Measurements from ENCODE around the gene RNF5.
"Not testable (repeated sequence)": the region's sequence is repeated elsewhere in the genome, so short reads cannot be mapped to it uniquely, and the experiment has no call there.

The RNF5 gene

DNA sequence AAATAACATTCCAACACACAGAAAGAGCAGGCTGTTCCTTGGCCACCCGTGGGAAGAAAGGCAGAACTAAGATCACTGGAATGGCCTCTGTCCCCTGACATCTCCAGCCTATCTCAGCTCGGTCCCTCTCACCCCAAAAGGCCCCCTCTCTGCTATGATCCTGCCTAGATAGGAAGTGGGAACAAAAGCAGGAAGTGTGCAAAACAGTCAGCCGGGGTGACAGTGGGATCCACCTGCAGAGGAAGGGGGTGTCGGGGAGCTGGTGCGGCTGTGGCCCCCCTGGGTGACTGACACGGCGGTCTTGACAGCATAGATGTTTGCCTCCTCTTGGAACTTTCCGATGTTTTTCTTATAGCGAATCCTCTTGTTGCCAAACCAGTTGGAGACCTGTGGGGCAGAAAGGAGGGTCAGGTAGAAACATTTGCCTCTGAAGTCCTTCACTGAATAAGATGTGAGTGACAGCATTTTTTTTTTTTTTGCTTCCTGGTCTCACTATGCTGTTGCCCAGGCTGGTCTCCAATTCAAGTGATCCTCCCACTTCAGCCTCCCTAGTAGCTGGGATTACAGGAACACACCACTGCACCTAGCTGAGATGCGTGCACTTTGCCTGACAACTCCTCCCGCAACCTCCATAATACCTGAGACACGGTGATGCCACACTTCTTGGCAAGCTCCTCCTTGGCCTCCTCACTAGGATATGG, 9.0 kb downstream of the RNF5 start:
- ChIA-PET POLR2A (interaction anchor here (11.7 kb wide), 1 partner anchor 9 kb away, joined by 153 read pairs; the partner anchor contains the start of genes AGPAT1 and RNF5), CTCF (no interaction called here)
- DNase-seq (ENCODE audit: extremely low spot score): no peak
- no peak for TF ChIP-seq CTBP1 (IDR thresholded peaks at IDR 0.05; ENCODE audit: borderline replicate concordance)
- TF ChIP-seq ELF4 (IDR thresholded peaks at IDR 0.05): no peak
- TF ChIP-seq FOXM1 (IDR thresholded peaks at IDR 0.05; ENCODE audit: borderline replicate concordance): no peak
- no peak for TF ChIP-seq HDGF (IDR thresholded peaks at IDR 0.05; ENCODE audit: borderline replicate concordance)
- no peak for TF ChIP-seq NFRKB (IDR thresholded peaks at IDR 0.05)
- TF ChIP-seq, protein P1, sequence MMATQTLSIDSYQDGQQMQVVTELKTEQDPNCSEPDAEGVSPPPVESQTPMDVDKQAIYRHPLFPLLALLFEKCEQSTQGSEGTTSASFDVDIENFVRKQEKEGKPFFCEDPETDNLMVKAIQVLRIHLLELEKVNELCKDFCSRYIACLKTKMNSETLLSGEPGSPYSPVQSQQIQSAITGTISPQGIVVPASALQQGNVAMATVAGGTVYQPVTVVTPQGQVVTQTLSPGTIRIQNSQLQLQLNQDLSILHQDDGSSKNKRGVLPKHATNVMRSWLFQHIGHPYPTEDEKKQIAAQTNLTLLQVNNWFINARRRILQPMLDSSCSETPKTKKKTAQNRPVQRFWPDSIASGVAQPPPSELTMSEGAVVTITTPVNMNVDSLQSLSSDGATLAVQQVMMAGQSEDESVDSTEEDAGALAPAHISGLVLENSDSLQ (IDR thresholded peaks at IDR 0.05): no peak

DNA sequence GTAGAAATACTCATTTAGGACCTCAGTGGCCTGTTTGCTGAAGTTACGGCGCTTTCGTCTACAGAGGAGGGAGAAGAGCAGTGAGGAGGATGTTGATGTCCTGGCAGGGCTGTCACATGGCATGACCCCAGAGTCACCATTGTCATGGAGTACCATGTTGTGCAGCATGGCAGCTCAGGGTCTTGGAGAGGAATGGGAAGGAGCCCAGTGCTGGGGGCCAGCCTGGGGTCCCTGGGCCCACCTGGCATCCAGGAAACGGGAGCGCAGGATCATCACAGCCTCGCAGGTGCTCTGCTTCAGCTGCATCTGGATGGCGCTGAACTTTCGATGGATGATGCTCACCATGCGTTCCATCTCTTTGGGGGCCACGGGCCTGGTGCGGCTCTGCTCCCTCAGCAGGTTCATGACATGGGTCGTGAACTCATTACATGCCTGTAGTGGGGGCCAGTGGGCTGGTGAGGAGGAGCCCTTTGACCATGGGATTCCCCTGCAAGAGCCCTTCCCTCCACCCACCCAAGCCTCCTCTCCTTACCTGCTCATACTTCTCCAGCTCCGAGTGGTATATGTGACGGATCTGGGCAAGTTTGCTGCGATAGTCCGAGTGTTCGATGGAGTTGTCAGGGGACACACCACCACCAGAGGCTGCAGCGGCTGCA, 9.6 kb downstream of the RNF5 start:
- CTCF ChIA-PET; DNase-seq (ENCODE audit: extremely low spot score): not testable (repeated sequence)
- POLR2A ChIA-PET: interaction anchor here (11.7 kb wide), 1 partner anchor 10 kb away, joined by 153 read pairs; the partner anchor contains the start of genes AGPAT1 and RNF5

DNA sequence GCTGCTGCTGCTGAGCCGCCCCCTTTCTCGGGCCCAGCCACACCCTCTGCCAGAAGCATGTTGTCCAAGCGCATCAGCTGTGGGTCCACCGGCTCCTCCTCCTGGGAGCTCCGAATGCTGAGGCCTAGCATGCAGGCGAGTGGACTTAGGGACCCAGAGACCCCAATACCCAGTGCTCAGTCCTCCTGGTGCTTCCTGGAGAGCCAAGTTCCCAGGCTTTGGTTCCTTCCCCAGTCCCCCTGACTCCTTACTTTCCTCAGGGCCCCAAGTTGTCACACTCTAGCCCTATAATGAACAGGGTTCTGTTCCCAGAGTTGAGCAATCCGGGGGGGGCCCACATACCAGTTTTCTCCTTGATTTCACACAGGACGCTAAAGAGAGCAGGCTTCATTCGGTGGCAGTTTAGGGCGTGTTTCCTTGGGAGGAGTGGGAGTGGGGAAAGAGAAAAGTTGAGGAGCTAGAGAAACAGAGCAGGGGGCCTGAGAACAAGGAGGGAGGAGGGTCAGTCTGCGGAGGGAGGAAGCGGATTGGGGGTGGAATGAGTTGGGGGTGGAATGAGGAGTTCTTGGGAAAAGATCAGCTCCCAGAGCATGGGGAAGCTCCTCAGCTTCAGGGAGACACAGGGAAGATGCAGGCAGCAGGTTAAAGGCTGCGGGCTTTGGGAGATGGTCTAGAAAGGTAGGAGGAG, 10.3 kb downstream of the RNF5 start:
- ChIA-PET CTCF (interaction anchor here (0.6 kb wide), 1 partner anchor 90 kb away, joined by 4 read pairs; no protein-coding TSS in a partner anchor), POLR2A (interaction anchor here (11.7 kb wide), 1 partner anchor 10 kb away, joined by 153 read pairs; the partner anchor contains the start of genes AGPAT1 and RNF5)
- no peak for DNase-seq (ENCODE audit: extremely low spot score)
- TF ChIP-seq TARDBP (IDR thresholded peaks at IDR 0.05) (no peak), FOXA1 (IDR thresholded peaks at IDR 0.05) (no peak), CTBP1 (IDR thresholded peaks at IDR 0.05; ENCODE audit: borderline replicate concordance) (no peak)

- POLR2A ChIA-PET: interaction anchor here (11.7 kb wide), 1 partner anchor 11 kb away, joined by 153 read pairs; the partner anchor contains the start of genes AGPAT1 and RNF5
- no peak for DNase-seq (ENCODE audit: extremely low spot score)
- TF ChIP-seq CTBP1 (IDR thresholded peaks at IDR 0.05; ENCODE audit: borderline replicate concordance) (no peak), ARNT (IDR thresholded peaks at IDR 0.05) (no peak), HDGF (IDR thresholded peaks at IDR 0.05; ENCODE audit: borderline replicate concordance) (no peak), FOXM1 (IDR thresholded peaks at IDR 0.05; ENCODE audit: borderline replicate concordance) (0 out of 2 replicates have a peak, but pooled peaks have one; percentile 45), LEF1 (IDR thresholded peaks at IDR 0.05; ENCODE audit: borderline replicate concordance) (no peak), L3MBTL2 (conservative IDR thresholded peaks at IDR 0.05) (no peak)
- CTCF ChIA-PET: interaction anchor here (0.6 kb wide), 1 partner anchor 91 kb away, joined by 4 read pairs; no protein-coding TSS in a partner anchor
Measured at GRCh38 chr6:32189069-32189741, 11.0 kb downstream of the RNF5 start.

DNA sequence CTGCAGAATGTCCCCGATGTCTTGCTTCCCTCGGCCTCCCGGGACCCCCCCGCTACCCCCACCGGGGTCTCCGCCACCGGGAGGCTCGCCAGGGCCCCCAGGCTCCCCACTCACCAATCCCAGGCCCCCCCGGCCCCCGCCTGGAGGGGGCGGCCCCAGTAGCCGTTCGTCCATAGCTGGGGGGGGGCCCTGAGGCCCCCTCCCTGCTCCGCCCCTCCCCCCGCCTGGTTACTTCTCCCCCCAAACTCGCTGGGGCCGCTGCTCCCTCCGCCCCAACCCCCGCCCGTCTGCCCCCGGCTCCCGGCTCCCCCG, 11.5 kb downstream of the RNF5 start:
- DNase-seq (ENCODE audit: extremely low spot score): no peak
- POLR2A ChIA-PET: interaction anchor here (1.0 to 11.7 kb wide), 3 partner anchors 12 to 61 kb away, joined by 3 to 153 read pairs (median 9); partner anchors contain the start of genes AGPAT1, ATF6B and RNF5
- TF ChIP-seq FOXA1 (IDR thresholded peaks at IDR 0.05) (no peak), SUZ12 (IDR thresholded peaks at IDR 0.05) (no peak), FOXM1 (IDR thresholded peaks at IDR 0.05; ENCODE audit: borderline replicate concordance) (no peak; the same call in 1 of the 2 replicates), FOXK2 (IDR thresholded peaks at IDR 0.05) (no peak), LEF1 (IDR thresholded peaks at IDR 0.05; ENCODE audit: borderline replicate concordance) (no peak), L3MBTL2 (conservative IDR thresholded peaks at IDR 0.05) (no peak), ELF4 (IDR thresholded peaks at IDR 0.05) (no peak), BHLHE40 (IDR thresholded peaks at IDR 0.05; ENCODE audit: borderline replicate concordance) (no peak), CTBP1 (IDR thresholded peaks at IDR 0.05; ENCODE audit: borderline replicate concordance) (no peak), TARDBP (IDR thresholded peaks at IDR 0.05) (no peak), ARNT (IDR thresholded peaks at IDR 0.05) (no peak), SP1 (IDR thresholded peaks at IDR 0.05) (no peak), HDGF (IDR thresholded peaks at IDR 0.05; ENCODE audit: borderline replicate concordance) (no peak), ZNF384 (IDR thresholded peaks at IDR 0.05) (no peak), NFRKB (IDR thresholded peaks at IDR 0.05) (no peak)
- TF ChIP-seq, protein P1 (IDR thresholded peaks at IDR 0.05): no peak
- CTCF ChIA-PET: no interaction called here

DNA sequence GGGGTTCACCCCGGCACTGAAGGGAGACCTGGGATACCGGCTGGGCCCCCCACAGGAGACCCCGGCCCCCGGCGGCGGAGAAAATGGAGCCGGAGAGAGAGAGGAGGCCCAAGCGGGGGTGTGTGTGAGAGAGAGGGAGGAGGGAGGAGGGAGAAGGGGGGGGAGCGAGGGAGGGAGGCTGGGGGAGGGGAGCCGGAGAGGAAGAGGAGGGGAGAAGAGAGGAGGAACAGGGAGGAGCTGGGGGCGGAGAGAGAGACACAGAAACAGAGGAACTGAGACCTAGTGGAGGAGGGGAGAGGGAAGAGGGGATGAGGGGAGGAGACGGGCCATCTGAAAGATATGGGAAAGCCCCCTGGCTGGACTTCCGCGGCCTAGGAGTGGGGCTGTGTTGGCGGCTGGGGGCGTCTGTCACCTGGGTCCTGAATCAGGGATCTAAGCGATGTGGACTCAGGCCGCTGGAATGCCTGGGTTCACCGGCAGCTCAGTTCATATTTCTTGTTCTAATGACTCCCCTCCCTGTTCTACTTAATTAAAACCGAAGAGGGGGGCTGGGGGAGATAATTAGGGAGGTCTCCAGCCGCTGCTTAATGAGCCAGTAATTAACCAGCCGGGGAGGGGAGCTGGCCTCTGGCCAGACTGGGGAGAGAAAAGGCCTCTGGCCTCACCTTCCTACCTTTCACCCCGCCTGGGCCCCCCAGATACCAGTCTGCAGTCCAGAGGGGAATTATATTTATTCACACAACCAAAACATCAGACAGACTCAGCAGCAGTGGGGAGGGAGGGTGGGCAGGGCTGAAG, 12.0 kb downstream of the RNF5 start, which contains the start of gene PBX2:
TSS of gene PBX2 (minus strand) at position 149 of the 798 bp plus-strand sequence. CDS start 287 bp downstream, outside the sequence.
- POLR2A ChIA-PET: interaction anchor here (0.5 to 11.7 kb wide), 5 partner anchors 12 to 62 kb away, joined by 3 to 153 read pairs (median 9); partner anchors contain the start of genes AGPAT1, ATF6B, FKBPL and RNF5
- CTCF ChIA-PET: no interaction called here
- TF ChIP-seq ZNF384 (IDR thresholded peaks at IDR 0.05) (no peak), HDGF (IDR thresholded peaks at IDR 0.05; ENCODE audit: borderline replicate concordance) (no peak), ARNT (IDR thresholded peaks at IDR 0.05) (no peak), SUZ12 (IDR thresholded peaks at IDR 0.05) (no peak), NFRKB (IDR thresholded peaks at IDR 0.05) (no peak), FOXK2 (IDR thresholded peaks at IDR 0.05) (no peak), TARDBP (IDR thresholded peaks at IDR 0.05) (no peak), SP1 (IDR thresholded peaks at IDR 0.05) (no peak), BHLHE40 (IDR thresholded peaks at IDR 0.05; ENCODE audit: borderline replicate concordance) (no peak)
- TF ChIP-seq, protein P1 (IDR thresholded peaks at IDR 0.05): no peak
- peak; percentile 49 for DNase-seq (ENCODE audit: extremely low spot score)

Measured in HEK293T (cell line).